Middle frontal gyrus (tissue), 1 donor: ENCODE results near the gene TMEM203.
A peak's percentile ranks its signal among the peaks of the same experiment; 100 is the strongest.

Experiments
- DNase-seq: peaks from one replicate; pipeline ENCODE4 v3.0.0-alpha.2; 2015; ENCODE audit warnings: low spot score; ENCODE audit errors: extremely low spot score

Gene TMEM203

DNA sequence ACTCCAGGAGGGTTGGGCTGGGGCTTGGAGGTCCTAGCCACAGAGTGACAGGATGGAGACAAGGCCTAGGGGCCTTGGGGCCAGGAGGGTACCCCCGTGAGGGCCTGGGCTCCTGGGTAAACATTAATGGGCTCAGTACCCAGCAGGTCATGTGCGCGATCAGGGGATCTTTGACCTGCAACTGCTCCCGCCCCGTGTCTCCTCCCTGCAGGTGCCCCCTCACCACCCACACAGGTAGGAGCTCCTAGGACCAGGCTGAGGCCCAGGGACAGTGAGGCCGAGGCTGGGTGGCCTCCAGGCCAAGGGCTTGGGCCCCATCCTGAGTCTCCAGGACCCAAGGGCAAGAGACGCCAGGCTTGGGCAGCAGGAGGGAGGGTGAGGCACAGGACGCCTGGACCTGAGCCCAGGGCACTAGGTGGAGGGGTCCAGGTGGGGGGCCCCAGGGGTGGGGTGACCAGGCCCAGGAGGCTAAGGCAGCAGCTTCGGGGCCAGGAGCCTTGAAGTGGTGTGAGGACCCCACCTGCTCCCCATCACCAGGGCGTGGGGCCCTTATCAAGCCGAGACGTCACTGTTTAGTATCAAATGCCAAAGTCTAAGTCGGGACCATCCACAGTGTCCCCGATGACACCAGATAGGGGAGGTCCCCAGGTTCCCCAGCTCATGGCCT is 25.4 kb upstream of the TMEM203 start, which contains the start of gene SLC34A3:
SLC34A3 (plus strand) TSS at position 197 of the 667 bp plus-strand sequence. CDS start 802 bp downstream, outside the sequence.
- DNase-seq = no peak

DNA sequence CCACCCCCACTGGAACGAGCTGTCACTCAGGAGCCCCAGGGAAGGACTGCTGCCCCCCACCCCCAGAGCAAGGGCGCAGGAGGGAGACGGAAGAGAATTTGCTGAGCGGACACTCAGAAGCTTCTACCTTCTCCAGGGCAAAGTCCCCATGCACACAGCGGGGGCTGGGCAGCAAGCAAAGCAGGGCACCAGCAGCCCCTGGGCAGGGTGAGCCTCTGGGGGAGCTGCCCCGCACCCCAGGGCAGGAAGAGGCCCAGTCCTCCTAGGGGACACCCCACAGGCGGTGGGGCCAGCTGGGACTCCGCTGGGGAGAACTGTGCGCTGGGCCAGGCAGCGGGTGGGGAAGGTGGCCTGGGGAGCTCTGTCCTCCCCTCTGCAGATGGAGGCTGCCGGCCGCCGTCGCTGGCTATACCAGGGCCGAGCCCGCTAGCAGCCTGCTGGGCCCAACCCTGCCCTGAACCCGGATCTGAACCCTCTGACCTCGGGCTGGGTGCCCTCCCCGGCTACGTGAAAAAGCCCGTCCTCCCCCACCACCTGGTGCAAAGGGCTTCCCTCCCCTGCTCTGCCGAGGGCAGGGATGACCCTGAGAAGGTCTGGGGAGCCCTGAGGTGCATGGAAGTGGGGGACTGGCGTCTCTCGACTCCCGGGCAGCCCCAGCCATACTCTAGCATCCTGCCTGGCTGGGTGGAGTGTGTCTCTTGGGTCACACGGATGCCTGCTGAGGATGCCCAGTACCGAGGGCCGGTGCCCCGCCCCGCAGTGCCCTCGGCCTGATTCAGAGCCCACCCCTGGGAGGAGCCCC is 24.7 kb upstream of the TMEM203 start:
- no peak for DNase-seq

DNA sequence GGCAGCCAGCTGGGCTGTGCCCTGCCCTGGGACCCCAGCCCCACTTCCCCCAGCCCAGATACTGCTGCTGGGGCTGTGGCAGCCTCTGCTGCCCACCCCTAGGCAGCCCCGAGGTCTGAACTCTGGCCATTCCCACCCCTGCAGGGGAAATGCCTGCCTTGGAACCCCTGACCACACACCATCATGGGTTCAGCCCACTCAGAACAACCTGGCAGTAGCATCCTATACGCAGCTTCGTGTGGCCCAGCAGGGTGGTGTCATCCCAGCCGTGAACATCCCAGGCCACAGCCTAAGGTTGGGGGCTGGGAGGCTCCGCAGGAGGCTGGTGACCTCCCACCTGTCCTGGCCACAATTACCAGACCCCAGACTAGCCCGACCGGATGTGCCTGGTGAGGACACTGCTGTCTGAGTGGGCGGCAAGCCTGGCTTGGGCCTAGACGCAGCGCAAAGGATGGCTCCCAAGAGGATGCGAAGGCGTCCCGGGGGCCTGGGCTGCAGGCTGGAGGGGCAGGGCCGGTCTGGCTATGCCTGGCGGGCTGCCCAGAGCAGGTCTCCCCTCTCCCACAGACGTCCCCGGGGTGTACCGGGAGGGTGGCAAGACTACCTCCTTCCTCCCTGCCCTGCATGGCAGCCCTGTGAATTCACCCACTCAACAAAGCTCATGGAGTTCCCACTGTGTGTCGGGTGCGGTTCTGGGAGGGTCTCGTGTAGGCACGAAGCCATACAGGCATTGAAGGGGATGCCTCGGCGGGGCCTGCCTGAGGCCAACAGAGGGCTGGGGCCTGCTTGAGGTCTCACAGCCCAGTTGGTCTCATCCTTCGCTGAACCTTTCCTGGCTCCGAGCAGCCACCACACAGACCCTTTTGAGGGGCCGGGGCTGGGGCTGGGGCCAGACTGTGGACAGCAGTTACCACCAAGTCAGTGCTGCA is 23.8 kb upstream of the TMEM203 start:
- DNase-seq = no peak

DNA sequence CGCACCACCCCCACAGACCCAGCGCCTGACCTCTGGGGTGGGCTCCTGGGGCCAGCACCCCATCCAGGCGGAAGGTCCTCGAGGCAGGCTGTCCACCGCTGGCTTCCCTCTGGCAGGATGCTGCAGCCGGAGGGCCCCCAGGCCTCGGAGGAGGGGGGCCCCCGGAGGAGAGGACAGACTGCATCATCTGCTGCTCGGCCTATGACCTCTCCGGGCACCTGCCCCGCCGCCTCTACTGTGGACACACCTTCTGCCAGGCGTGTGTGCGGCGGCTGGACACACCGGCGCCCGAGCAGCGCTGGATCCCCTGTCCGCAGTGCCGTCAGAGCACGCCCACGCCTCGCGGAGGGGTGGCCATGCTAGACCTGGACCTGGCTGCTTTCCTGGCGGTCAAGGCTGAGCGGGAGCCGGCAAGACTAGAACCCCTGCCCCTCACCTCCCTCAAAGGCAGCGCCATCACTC is 23.1 kb upstream of the TMEM203 start:
- DNase-seq = no peak

DNA sequence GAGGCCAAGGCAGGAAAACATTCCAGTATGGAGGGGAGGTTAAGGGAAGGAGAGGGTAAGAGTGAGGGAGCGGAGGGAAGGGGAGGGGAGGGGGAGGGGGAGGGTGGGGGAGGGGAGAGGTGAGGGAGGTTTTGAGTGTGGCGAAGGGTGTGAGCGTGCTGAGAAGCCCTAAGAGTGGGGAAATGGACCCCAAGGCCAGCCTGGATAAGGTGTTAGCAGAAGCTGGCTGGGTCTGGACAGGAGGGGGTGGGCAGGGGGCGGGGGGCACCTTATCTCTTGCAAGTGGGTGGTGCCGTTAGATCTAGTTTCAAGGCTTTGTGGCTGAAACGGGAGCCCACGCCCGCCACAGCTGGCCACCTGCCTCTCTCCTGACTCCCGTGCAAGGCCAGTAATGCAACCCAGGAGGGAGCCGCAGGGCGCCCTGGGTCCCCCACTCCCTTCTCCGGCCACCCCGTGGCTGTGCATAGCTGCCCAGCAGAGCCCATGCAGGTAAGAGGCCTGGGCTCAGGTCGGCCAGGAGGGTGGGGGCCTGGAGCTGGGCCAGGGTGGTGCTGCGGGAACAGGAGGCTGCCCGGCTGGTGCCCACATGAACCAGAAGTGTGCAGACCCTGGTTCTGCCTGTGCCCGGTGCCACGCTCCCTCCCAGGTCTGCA is 22.5 kb upstream of the TMEM203 start:
- no peak for DNase-seq

DNA sequence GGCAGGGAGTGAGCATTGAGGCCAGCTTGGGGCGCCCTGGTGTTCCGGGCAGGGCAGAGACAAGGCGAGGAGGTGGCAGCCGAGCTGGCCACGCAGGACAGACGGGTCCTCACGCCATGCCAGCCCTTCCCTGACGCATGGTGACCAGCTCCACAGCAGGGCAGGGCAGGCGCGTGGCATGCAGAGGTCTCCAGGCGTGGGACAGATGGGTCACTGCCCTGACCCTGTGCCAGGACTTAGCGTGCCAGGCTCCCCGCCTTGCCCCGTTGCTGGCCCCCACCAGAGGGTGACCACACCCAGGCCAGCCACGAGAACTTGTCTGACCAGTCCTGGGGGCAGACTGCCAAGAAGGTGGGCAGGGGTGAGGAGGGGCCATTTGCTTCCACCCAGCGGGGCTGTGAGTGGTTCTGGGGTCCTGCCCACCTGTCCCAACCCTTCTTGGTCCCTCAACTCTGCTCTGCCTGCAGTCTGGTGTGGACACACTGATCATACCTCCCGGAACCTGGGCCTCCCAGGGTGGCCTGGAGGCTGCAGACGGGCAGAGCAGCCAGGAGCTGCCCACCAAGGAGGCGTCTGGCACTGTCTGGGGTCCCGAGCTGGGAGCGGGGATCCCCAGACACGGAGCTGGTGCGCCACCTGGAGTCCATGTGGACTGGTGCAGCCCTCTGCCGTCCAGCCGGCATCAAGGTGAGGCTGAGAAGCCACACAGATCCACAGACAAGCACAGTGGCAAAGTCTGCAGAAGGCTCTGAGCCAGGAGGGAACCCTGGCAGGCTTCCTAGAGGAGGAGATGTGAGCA is 21.8 kb upstream of the TMEM203 start, which contains the start of gene RNF224:
RNF224 (plus strand) TSS at position 449 of the 799 bp plus-strand sequence. CDS start 834 bp downstream, outside the sequence.
- DNase-seq = peak; percentile 20

DNA sequence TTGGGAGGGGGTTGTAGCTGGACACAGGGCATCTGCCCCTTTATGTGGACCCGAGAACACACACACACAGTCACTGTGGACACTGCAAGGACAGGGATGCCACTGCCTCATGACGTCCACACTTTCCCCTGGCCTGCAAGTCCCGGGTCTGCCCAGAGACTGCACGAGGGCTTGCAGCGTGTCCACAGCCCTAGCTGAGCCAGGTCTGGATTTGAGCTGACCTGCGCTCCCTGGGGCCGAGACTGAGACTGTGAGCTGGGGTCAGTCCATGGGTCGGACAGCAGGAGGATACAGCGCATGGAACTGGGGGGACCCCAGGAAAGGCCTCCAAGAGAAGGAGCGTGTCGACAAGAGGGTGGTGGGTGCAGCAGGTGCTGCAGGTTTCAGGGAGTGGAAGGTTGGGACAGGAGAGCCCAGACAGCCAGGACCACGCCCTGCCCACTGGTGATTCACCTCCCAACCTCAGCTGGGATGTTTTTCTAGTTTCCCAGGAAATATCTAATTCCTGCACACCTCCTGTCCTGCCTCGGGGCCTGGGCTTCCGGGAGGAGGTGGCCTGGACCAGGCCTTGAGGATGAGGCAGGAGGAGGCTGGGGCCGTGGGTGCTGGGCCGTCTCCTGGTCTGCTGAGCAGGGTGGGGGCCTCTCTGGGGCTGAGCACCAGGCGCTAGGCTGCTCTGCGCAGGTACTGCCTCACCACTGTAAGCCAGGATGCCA is 21.0 kb upstream of the TMEM203 start:
- no peak for DNase-seq

DNA sequence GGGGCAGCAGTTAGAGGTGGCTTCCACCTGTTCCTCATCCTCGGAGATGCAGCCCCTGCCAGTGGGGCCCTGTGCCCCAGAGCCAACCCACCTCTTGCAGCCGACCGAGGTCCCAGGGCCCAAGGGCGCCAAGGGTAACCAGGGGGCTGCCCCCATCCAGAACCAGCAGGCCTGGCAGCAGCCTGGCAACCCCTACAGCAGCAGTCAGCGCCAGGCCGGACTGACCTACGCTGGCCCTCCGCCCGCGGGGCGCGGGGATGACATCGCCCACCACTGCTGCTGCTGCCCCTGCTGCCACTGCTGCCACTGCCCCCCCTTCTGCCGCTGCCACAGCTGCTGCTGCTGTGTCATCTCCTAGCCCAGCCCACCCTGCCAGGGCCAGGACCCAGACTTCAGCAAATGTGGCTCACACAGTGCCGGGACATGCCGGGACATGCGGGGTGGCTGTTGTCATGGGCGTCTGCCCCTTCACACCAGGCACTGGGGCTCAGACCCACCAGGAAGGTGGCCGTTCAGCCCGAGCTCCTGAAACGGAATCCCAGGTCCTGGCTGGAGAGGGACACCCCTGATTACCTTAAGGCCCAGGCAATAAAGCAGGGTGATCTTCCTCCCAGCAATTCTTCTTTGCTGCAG is 20.4 kb upstream of the TMEM203 start:
- DNase-seq = no peak

DNA sequence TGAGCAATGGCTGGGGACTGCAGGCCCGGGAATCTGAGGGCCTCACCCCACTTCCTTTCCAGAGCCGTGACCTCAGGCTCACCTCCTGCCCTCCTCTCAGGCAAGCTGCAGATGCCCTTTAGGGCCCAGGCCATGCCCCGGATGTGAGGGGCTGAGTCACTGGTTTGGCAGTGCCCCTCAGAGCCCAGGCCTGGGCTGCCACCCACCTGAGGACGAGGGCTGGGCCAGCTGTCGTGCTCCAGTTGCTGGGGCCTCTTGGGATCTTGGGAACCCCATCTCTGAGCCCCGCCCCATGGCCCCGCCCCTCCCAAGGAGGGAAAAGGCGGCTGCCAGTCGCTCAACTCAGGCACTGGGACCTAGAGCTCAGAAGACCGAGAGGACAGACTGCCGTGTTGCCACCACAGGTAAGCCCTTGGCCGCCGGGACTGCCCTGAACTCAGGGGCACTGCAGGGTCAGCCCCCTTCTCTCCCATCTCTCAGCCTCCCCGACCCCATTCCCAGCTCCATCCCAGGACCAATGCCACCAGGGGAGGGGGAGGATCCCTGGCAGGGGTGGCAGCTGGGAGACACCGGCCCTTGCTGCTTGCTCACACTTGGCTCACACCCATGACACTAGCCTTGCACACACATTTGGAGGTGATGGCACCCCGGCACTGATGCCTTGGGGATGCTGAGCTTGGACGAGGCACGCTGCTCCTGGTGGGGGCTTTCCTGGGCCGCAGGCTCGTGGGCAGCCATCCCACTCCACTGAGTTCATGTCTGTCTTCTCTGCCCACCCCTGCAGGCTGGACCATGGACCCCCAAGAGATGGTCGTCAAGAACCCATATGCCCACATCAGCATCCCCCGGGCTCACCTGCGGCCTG is 19.6 kb upstream of the TMEM203 start, which contains the start of gene CYSRT1:
CYSRT1 (plus strand) TSS at position 345 of the 865 bp plus-strand sequence; CDS start at position 793, 448 bp downstream.
- no peak for DNase-seq

DNA sequence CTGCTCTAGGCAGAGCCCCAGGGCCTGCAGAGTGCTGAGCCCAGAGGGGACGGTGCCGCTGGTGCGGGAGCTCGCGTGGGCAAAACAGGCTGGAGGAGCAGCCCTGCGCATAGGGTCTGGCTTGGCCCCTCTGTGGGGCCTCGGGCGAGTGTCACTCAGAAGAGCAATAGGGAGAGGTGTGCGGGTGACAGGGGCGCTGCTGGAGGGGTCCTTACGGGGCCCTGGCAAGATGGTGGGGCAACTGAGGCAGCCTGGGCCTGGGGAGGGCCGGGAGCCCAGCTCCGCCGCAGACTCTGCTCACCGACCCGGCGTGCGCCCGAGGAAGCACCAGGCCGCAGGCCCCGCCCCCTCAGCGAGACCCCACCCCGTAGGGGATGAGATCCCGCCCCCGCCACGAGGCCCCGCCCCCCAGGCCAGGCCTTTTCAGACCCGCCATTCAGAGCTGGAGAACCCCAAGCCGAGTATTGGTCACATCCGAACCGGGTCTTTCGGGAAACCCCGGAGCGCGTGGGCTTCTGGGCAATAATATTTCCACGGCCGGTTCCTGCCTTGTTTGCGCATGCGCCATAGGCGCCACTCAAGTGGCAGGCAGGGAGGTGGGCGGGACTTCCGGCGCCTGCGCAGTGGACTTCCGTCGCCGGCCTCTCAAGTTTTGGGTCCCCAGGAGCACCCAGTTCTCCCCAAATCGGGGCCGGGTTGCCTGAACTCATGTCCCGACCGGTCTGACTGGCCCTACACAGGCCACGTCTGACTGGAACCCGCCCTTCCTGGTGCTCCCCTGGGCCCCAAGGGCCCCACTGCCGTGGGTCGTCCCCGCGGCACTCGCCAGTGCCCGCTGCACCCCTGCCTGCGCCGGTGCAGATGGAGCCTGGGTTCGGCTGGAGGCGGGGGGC is 17.9 kb upstream of the TMEM203 start:
- DNase-seq = peak; percentile 93

DNA sequence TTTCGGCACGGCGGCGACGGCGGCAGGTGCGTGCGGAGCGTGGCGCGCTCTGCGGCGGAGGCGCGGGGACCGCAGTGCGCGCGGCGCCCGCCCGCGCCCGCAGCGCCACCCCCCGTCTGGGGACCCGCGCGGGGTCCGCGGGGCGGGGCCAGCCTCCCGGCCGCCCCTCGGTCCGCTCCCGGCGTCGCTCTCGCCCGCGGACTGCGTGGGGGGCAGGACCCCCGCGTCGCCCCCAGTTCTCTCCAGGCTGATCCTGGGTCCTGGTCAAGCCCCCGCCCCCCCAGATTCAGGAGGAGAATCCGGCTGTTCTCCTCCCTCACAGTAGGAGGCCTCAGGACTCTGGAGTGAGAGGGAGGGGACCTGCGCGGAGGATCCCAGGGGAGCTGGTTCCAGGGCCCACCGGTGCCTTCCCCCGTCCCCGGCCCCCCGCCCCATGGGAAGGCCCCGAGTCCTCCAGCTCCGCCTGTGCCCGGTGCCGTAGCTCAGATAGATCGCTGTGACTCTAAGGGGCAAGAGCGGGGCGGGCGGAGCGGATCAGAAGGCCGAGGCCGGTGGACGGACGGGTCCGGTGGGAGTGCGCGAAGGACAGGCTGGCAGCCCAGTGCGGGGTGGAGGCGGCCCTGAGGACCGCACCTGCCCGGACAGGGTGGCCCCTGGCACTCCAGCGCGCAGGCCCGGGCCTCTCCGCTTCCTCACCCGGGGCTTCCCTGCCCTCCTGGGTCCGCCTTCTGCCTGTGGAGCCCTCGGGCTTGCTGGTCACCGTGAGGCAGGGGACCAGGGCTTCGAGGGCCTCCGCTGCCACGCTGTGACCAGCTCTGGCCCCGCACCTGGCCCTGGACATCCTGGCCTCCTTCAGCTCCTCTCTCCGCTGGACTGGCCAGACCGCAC is 17.0 kb upstream of the TMEM203 start, which contains the start of gene RNF208:
RNF208 (minus strand) TSS at position 51 of the 888 bp plus-strand sequence. CDS start 1,028 bp downstream, outside the sequence.
- DNase-seq = no peak

DNA sequence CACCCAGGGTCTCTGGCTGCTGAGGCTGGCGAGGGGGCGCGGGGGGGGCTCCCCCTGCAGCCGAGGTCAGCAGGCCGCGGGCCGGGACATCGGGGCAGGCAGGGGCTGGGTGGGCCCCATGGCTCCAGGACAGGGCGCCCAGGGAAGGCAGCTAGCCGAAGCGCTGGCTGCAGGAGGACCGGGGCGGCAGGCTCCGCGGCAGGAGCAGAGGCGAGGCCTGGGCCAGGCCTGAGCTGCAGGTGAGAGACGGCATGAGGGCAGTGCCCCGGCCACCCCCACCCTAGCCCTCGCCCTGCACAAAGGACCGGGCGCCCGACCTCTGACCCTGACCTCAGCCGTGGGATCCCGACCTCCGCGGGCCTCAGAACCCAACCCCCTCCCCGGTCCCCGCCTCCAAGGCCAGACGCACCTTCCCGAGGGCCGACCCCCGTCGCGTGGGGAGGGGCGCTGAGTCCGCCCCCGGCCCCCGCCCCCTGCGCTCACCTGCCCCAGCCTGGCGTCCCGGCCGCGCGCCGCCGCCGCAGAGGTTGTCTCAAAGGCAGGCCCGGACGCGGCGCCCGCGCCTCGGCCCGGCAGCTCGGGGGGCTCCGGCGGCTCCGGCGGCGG is 16.2 kb upstream of the TMEM203 start:
- DNase-seq = no peak

DNA sequence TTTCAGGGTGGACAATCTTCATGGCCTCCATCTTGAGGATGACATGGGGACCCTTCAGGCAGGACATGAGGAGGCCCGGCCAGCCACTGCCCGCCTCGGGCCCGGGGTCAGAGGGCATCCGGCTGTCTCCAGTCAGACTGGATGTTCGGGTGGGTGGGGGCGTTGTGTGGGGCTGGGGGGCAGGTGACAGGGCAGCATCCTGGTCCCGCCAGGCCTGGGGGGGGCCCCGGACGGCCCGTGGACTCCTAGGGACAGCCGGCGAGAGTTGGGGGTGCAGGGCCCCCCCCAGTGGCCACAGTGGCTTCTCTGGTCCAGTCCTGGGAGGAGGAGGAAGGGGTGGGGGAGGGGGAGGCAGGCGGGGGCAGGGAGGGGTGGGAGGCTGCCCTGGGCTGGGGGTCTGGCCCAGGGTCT is 15.7 kb upstream of the TMEM203 start:
- no peak for DNase-seq

DNA sequence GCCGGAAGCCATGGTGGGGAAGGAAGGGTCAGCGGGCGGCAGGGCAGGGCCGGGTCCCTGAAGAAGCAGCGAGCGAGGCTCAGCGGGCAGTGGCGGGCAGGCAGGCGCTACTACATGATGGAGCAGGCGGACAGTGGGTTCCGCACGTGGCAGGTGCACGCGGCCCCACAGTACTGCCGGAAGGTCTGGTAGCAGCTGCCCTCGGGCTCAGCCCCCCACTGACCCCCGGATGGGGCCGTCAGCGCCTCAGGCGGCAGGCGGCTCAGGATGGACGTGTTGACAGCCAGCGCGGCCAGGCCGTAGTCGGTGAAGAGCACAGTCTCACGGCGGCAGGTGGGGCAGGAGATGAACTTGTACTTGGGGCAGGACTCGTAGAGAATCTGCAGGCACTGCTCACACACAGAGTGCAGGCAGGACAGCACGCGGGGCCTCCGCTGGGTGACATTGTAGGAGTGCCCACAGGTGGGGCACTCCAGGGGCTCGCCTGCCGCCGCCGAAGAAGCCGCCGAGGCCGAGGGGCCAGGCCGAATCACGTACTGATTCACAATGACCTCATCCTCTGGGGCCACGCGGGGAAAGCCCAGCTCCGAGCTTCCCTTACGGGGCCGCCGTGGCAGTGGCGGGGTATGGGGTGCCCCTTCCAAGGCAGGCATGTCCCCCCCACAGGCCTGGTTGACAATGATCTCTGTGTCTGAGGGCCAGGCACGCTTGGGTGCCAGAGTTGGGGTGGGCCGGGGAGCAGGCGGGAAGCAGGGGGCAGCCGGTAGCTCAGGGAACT is 15.1 kb upstream of the TMEM203 start:
- DNase-seq = no peak
